Anterior cingulate cortex (tissue), 58 donors: ENCODE measurements around the gene NAV2.

Experiments used
- DNase-seq, 58 donors: peaks; one replicate each; lab custom pipeline; 2025; lab: John Stamatoyannopoulos, UW

NAV2 gene

GRCh38 chr11:19848219-19848618 lies 135.6 kb downstream of the NAV2 start:
- DNase-seq = no peak

DNA sequence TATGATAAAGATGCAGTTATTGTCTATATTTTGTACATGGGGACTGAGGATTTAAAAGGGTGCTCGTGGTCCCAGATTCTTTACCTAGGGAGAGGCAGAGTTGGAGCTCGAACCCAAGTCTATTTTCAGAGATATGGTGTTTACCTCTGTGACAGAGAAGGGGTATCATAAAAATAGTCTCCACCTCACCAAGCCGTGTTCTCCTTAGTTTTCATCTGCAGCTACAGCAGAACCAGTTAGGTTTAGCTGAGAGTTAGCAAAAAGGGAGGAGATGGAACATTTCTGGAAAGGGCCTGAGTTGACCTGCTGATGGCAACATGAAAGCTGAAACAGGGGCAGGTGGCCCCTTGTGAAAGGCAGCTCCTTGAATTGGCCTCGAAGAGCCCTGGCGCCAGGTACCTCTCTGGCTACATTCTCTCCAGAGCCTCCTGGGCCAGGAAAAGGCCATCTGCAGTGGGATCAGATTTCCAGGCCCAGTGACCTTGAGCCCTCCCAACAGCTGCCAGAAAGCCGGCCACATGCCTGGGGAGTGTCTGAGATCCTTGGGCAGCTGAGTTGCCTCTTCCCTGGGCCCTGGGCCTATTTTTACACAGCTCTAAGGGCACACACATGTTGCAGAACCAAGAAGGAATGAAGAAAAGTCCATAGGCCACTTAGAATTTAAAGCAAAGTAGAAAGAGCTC lies 136.6 kb downstream of the NAV2 start:
- DNase-seq = no peak

- DNase-seq = no peak
Observed at GRCh38 chr11:19849947-19850593, 137.4 kb downstream of the NAV2 start.

DNA sequence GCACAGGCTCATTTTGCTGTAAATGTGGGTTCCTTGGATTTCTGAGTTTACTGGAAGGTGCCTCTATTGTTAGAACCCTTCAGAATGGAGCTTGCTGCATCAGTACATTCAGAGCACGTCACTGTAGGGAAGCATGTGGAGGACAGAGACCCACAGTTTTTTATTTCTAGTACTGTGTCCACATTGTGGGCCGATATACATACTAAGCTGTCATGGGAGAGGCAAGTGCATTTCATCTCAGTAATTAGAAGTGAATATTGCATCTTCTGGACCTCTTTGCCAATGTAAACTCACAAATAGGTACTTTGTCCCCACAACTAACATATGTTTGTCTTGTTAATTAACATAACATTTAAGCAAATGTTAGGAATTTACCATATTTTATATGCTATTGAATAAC lies 139.7 kb downstream of the NAV2 start:
- DNase-seq = no peak

GRCh38 chr11:19853016-19853415 lies 140.4 kb downstream of the NAV2 start:
- DNase-seq = no peak

- no peak for DNase-seq
Observed at GRCh38 chr11:19853920-19854319, 141.3 kb downstream of the NAV2 start.

DNA sequence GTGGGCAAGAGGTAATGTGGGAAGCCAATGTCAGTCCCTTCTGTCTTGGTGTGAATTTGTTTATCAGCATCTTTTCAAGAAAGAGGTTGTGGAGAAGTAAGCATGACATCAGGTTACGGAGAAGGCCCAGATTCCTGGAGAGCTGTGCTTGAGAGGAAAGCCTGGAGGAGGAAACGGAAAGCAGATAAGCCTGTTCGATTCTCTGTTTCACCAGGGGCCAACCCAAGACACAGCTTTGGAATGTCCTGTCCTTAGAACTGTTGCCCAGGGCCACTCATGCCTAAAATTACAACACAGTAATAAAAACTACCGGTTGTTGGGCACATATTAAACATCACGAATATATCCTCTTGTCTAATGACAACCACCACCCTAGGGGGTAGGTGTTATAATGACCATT lies 148.5 kb downstream of the NAV2 start:
- DNase-seq = no peak

DNA sequence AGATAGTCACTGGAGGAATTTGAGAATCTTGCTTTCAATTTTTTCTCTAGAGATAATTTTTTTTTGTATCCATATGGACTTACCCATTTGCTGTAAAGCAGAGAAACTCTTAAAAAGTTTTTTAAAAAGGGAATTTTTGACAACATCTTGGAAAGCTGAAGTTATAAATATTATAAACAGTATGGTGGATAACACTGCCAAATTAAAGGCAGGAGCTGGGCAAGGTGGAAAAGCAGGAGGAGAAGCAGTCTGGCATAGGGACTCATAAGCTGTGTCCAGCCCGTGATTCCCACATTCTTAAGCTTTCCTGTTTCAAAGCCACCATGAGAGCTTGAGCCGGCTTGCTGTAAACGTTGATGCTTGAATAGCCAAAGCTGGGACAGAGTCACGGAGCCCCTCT lies 149.5 kb downstream of the NAV2 start:
- no peak for DNase-seq

- peak in 2 of 58 donors; percentile 16 to 31 for DNase-seq
Observed at GRCh38 chr11:19864141-19865140, 151.8 kb downstream of the NAV2 start.

DNA sequence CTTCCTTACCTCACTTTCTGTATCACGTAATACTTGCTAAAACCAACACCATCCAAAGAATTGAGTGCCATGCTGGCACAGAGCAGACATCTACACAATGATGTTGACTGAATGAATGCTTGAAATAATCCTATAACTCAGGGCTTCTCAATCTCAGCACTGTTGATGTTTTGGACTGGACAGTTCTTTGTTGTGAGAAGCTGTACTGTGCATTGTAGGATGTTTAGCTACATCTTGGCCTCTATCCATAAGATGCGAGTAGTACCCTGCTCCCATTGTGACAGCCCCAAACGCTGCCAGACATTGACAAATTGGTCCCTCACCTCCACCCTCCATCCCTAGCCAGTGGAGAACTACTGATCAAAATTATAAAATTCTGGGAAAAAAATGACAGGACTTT lies 153.4 kb downstream of the NAV2 start:
- peak in 1 of 58 donors; percentile 22 for DNase-seq

DNA sequence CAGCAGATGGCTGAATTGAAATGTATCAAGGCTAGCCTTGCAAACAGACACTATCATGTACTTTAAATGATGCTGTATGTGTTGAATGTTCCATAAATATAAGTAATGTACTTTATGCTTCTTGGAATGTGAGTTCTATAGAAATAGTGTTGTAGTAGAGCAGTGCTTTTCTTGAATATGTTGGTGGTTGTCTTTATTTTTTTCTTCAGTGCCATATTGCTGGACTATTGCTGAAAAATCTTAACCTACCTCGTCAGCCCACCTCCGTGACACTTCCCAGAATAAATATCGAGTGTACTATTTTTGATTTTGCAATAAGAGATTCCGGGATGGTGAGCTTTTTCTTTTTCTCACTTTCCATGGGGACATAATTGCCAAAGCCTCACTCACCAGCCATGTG lies 153.9 kb downstream of the NAV2 start:
- DNase-seq = peak in 2 of 58 donors; percentile 20 to 22

GRCh38 chr11:19867064-19867463 lies 154.4 kb downstream of the NAV2 start:
- DNase-seq = no peak

DNA sequence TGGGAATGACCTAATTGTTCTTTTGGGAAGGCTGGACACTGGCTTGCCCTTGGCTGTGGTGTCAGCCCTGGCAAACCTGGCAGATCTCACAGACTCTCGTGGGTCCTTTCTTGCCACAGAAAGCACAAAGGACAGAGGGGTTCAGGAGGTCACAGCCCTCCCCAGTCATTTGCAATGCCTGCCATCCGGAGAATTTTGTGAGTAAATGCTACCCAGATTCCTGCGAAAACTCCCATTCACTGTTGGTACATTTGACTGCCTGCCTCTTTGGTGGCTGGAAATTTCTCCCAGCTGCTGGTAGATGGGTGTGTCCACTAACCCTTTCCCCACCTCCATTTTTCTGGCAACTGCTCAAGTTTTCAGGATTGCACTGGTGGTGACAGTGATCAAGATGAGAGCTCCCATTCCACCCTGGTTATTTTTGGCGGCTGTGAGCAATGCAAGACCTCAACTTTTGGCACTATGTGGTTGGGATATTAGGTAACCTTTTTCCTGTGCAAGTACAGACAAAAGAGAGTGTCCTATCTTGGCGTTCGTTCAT lies 155.7 kb downstream of the NAV2 start:
- DNase-seq = peak in 8 of 58 donors; percentile 5 to 41 (median 32)

DNA sequence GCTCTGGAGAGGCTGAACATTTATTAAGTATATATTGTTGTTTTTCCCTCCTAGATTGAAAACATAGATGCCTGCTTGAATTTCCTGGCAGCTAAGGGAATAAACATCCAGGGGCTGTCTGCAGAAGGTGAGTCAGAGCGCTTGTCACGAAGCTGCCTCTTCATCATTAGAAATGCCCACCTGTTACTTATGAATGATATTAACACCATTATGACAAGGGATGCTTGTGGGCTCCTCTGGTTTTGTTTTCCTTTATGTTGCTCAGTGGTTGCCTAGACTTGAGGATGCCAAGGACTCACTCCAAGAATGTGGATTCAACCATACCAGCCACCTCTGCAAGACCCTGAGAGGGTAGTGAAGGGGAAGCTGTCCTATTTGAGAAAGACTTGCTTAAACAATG lies 156.2 kb downstream of the NAV2 start:
- DNase-seq = no peak

DNA sequence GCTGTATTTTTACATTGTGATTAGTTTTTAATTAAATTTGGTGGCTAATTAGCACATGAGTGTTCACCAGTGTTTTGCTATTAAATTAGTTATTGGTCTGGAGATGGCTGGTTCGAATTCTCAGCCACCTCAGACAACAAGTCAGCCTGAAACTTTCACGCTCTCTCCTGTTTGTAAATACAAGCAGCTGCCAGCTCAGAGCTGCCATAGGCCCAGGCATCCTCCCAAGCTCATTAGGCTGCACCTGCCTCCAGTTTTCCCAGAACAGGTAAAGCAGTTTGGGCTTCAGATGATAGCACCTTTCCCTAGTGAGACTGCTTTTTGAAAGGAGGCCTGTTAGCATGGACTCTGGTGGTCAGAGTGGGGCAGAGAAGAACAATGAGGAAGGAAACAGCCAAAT lies 156.8 kb downstream of the NAV2 start:
- DNase-seq = no peak

DNA sequence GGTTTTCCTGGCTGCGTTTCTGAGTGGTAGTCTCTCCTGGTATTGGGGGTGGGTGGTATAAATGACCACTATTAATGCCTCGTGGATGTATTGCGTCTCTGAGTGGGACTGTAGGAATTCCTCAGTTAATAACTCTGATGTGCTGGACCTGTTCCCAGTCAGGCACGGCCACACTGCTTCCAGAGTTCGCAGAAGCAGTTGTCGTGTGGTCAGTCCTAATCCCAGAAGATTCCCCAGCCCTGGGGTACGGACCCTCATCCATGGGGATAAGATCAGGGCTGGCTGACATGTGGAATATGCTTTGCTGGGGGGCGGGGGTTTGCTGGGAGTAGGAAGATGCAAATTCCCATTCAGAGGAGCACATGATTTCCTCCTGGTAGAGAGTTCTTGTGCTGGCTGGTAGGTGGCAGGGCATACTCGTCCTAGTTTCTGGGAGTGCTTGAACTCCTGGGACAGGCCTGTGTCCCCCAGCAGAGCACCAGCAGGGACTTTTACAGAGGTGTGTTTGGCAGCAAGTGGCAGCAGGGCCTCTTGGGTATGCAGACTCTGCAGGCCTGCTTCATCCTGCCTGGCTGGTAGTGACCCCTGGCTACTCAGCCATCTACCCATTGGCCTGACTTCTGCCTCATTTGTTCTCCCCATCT lies 157.4 kb downstream of the NAV2 start:
- no peak for DNase-seq

DNA sequence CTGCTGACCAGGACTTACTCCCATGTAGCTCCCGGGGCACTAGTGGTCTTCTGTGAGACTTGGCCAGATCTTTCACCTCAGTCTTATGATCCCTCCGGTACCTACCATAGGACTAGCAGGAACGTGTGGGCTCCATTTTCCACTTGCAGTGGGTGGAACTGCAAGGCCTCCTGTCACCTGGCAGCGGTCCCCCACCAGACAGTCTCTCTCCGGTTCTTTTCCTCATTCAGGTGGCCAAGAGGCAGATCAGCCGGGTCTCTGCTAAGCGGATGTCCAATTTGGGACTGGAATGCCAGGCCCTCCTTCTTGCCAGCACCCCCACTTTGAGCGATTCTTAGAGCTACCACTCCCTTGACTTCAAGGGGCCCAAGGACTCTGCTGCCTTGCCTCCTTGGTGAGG lies 158.9 kb downstream of the NAV2 start:
- no peak for DNase-seq

GRCh38 chr11:19872512-19873145 lies 160.0 kb downstream of the NAV2 start:
- DNase-seq = no peak

- DNase-seq = no peak
Observed at GRCh38 chr11:19873730-19874129, 161.1 kb downstream of the NAV2 start.

- no peak for DNase-seq
Observed at GRCh38 chr11:19874266-19874665, 161.6 kb downstream of the NAV2 start.
